Measurements from ENCODE around the gene LRMDA.

- TF ChIP-seq CTCF (IDR thresholded peaks at IDR 0.05) (no peak), EZH2 (IDR thresholded peaks at IDR 0.05; ENCODE audit: borderline replicate concordance, insufficient read depth, low read depth, low read length, poor library complexity, severe bottlenecking) (no peak)
Measured at GRCh38 chr10:76179806-76180205, 748.4 kb downstream of the LRMDA start.
